Skeletal muscle tissue (tissue), 4 donors: ENCODE results near the gene ATXN10. TPM values are rescaled to one million over a fixed set of nuclear protein-coding genes. Genes with fewer than 3 reads are reported as not detected.
"Not testable (repeated sequence)": the region's sequence is repeated elsewhere in the genome, so short reads cannot be mapped to it uniquely, and the experiment has no call there.

ENCODE experiments used
- H3K27ac ChIP-seq: one replicate; pipeline ENCODE4 v1.7.0; 2013; ENCODE audit warnings: mild to moderate bottlenecking, low read depth, low read length, inconsistent platforms
- H3K27me3 ChIP-seq, 3 donors: one replicate each; pipeline ENCODE4 v1.7.0; 2013; ENCODE audit warnings: low read length in 3 of 3; ENCODE audit not compliant: control insufficient read depth in 3 of 3, insufficient read depth in 3 of 3
- H3K36me3 ChIP-seq, 3 donors: one replicate each; pipeline ENCODE4 v1.7.0; 2013; ENCODE audit warnings: low read length in 3 of 3; ENCODE audit not compliant: control insufficient read depth in 3 of 3, insufficient read depth in 3 of 3
- H3K4me1 ChIP-seq, 3 donors: one replicate each; pipeline ENCODE4 v1.7.0; 2013; ENCODE audit warnings: low read length in 3 of 3, mild to moderate bottlenecking in 3 of 3; ENCODE audit not compliant: control insufficient read depth in 3 of 3, insufficient read depth in 3 of 3
- H3K4me3 ChIP-seq, 3 donors: one replicate each; pipeline ENCODE4 v1.7.0; 2013; ENCODE audit warnings: low read length in 3 of 3
- H3K9ac ChIP-seq, 3 donors: one replicate each; pipeline ENCODE4 v1.7.0; 2013; ENCODE audit warnings: low read length in 3 of 3, mild to moderate bottlenecking in 3 of 3, moderate library complexity in 2 of 3, low read depth in 1 of 3
- H3K9me3 ChIP-seq, 3 donors: one replicate each; pipeline ENCODE4 v1.7.0; 2013; ENCODE audit warnings: low read length in 3 of 3; ENCODE audit not compliant: control insufficient read depth in 3 of 3
- total RNA-seq: library from RNA; depleted of rRNA; stranded (reverse); fragments of >200 nt; gene quantifications from one replicate; pipeline ENCODE4 v1.2.3, GENCODE V29; 2014
- donor health status: Osteomylitis.

Gene ATXN10
- total RNA-seq: 310 TPM

GRCh38 chr22:45671783-45672563, at the start of gene ATXN10:
Gene ATXN10 (plus strand): TSS chr22:45671834. CDS start chr22:45672064, 230 bp downstream.
- H3K36me3 ChIP-seq: peaks cover 0 to 2% (median 0%) of the 10 kb centered on the region in 3 donors
- no peaks in the 10 kb centered on the region for H3K27me3 ChIP-seq
- H3K27ac ChIP-seq: peak within 1 kb of the TSS; percentile 56
- H3K4me3 ChIP-seq: peak within 1 kb of the TSS; percentile 81 to 96 (median 92)
- peaks cover 10 to 26% (median 17%) of the 10 kb centered on the region in 3 donors for H3K4me1 ChIP-seq
- H3K9ac ChIP-seq: peak within 1 kb of the TSS; percentile 87 to 92 (median 90)
- H3K9me3 ChIP-seq: no peaks in the 10 kb centered on the region

DNA sequence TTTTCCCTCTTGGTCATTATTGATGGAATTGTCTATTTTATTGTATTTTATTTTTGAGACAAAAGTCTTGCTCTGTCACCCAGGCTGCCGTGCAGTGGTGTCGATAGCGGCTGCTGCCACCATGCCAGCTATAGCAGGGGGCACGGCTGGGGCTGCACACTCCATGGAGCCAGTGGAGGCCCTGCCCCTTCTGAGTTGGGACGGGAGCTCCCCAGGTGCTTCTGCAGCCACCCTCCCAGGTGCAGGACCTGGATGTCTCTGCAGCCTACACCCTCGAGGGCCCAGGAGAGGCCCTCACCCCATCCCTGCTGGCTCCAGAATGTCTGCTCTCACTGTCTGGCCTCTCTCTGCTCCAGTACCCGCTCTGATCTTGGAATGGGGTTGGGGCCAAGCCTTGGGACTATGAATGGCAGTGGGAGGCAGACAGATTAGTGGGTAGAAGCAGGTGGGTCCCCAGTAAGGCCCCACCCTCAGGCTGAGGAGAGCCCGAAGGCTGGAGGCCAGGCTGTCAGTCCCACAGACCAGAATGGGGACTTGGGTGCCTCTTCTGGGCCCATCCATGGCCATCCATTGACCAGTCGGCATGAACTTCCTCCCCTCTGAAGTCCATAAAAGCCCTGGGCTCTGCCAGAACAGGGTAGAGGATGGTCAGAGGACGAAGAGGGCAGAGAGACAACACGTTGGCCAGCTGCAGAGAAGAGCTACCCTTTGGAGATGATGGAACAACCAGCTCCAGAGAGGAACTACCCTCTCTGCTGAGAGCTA, 49.6 kb upstream of the ATXN10 start:
- Histone ChIP-seq H3K27me3 (peaks cover 0 to 8% (median 4%) of the 10 kb centered on the region in 3 donors), H3K4me3 (no peak overlapping the region), H3K36me3 (no peaks in the 10 kb centered on the region)

GRCh38 chr22:45623464-45624145, 48.0 kb upstream of the ATXN10 start:
- H3K27ac ChIP-seq, H3K9me3 ChIP-seq, H3K9ac ChIP-seq, H3K36me3 ChIP-seq, H3K4me1 ChIP-seq, H3K4me3 ChIP-seq, H3K27me3 ChIP-seq: not testable (repeated sequence)

More for the DNA sequence above, 49.6 kb upstream of the ATXN10 start:
- Histone ChIP-seq H3K27ac (no peak overlapping the region), H3K4me1 (no peaks in the 10 kb centered on the region), H3K9me3 (no peaks in the 10 kb centered on the region), H3K9ac (no peak overlapping the region)

- no peak overlapping the region for H3K9ac ChIP-seq
- no peaks in the 10 kb centered on the region for H3K36me3 ChIP-seq
- H3K27me3 ChIP-seq: peaks cover 10 to 25% (median 18%) of the 10 kb centered on the region in 3 donors
- H3K4me3 ChIP-seq: no peak overlapping the region
- H3K27ac ChIP-seq: no peak overlapping the region
- H3K9me3 ChIP-seq: no peaks in the 10 kb centered on the region
- H3K4me1 ChIP-seq: no peaks in the 10 kb centered on the region
Observed at GRCh38 chr22:45626198-45626651, 45.4 kb upstream of the ATXN10 start.

- Histone ChIP-seq H3K9ac (no peak overlapping the region), H3K9me3 (no peaks in the 10 kb centered on the region), H3K27ac (no peak overlapping the region), H3K4me1 (no peaks in the 10 kb centered on the region), H3K4me3 (no peak overlapping the region), H3K36me3 (no peaks in the 10 kb centered on the region), H3K27me3 (peaks cover 20 to 35% (median 29%) of the 10 kb centered on the region in 3 donors)
Observed at GRCh38 chr22:45627489-45628233, 44.0 kb upstream of the ATXN10 start.

DNA sequence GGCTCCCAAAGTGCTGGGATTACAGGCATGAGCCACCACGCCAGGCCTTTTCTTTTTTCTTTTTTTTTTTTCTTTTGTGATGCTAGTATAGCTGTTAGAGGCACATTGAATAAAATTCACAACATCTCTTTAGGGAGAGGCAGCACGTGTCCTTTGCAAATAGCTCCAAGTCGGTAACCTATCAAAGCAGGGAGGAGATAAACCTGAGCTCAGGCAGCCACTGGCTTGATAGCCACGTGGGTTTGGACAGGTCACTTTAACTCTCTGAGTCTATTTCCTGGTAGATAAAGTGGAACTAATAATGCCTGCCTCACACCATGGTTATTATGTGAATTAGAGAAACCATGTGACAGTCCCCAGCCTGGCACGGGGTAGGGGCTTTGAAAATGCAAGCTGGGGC, 43.1 kb upstream of the ATXN10 start:
- Histone ChIP-seq H3K36me3 (no peaks in the 10 kb centered on the region), H3K27me3 (peaks cover 28 to 43% (median 30%) of the 10 kb centered on the region in 3 donors), H3K4me3 (no peak overlapping the region), H3K27ac (no peak overlapping the region), H3K9me3 (no peaks in the 10 kb centered on the region), H3K4me1 (no peaks in the 10 kb centered on the region), H3K9ac (no peak overlapping the region)

DNA sequence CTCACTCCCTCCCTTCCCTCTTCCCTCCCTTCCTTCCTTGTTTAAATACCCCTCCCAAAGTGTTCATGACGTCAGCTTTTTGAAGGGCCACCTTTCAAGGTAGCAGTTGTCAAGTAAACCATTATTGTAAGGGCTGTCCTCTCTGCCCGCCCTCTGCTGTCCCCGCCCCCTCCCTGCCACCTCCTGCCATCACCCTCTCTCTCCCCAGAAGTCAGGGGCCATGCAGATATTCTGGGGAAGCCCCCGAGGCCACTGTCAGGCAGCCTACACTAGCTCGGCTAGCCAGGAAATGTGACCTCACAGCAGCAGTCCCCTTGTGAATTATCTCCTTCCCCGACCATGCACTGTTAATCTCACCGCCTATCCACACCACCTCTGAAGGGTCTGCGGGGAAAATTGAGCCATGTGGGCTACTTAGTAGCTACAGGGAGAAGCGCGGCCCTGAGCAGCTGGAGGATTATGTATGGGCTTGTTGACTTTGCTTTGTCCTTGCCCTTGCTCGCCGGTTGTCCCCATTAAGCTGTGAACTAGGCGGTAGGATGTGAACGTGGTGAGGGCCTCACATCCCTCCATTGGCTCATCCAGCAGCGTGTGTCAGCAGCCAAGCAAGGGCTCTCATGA, 42.1 kb upstream of the ATXN10 start:
- Histone ChIP-seq H3K9ac (no peak overlapping the region), H3K4me1 (no peaks in the 10 kb centered on the region), H3K36me3 (no peaks in the 10 kb centered on the region), H3K4me3 (no peak overlapping the region), H3K27me3 (peaks cover 30 to 42% (median 32%) of the 10 kb centered on the region in 3 donors), H3K9me3 (no peaks in the 10 kb centered on the region), H3K27ac (no peak overlapping the region)

GRCh38 chr22:45630436-45630835, 41.2 kb upstream of the ATXN10 start:
- Histone ChIP-seq H3K27ac (no peak overlapping the region), H3K9ac (no peak overlapping the region), H3K36me3 (no peaks in the 10 kb centered on the region), H3K4me1 (no peaks in the 10 kb centered on the region), H3K27me3 (peaks cover 28 to 39% (median 32%) of the 10 kb centered on the region in 3 donors), H3K4me3 (no peak overlapping the region), H3K9me3 (no peaks in the 10 kb centered on the region)
